Activated naive CD4-positive, alpha-beta T cell treated with anti-CD3 and anti-CD28 coated beads for 36 hours (primary cell): Measurements from ENCODE around the gene ASIC4. TPM values are rescaled to one million over a fixed set of nuclear protein-coding genes. Genes with fewer than 3 reads are reported as not detected.

ENCODE experiments used
- CTCF ChIA-PET: fragments of 350-600 bp; sonication (Branson Sonifier 250); formaldehyde crosslinking; loops from one replicate; lab custom pipeline; 2021; ENCODE audit warnings: antibody characterized with exemption; lab: Charles Lee
- DNase-seq: peaks from one replicate; pipeline ENCODE4 v3.0.0-alpha.2; 2020
- H3K27ac Mint-ChIP-seq: one replicate; pipeline ENCODE4 v1.8.0; 2021; ENCODE audit warnings: mild to moderate bottlenecking, mixed read lengths
- H3K27me3 Mint-ChIP-seq: one replicate; pipeline ENCODE4 v1.8.0; 2021; ENCODE audit warnings: low read depth, mixed read lengths
- H3K36me3 Mint-ChIP-seq: one replicate; pipeline ENCODE4 v1.8.0; 2021; ENCODE audit warnings: low read depth, mixed read lengths
- H3K4me1 Mint-ChIP-seq: one replicate; pipeline ENCODE4 v1.8.0; 2021; ENCODE audit warnings: low read depth, mixed read lengths
- H3K4me3 Mint-ChIP-seq: one replicate; pipeline ENCODE4 v1.8.0; 2021; ENCODE audit warnings: mild to moderate bottlenecking, moderate library complexity, mixed read lengths
- H3K9me3 Mint-ChIP-seq: one replicate; pipeline ENCODE4 v1.8.0; 2021; ENCODE audit warnings: mixed read lengths
- intact Hi-C: fragments of 100-400 bp; cut with micrococcal nuclease; formaldehyde crosslinking; loops from one replicate; pipeline ENCODE4 v1.15.1; 2023
- total RNA-seq, 2 experiments: library from RNA; stranded (reverse); gene quantifications; one replicate each; pipeline ENCODE4 v1.2.3, GENCODE V29; 2021

The ASIC4 gene
- total RNA-seq, 2 experiments from 2014 or later: not detected

- Mint-ChIP-seq H3K9me3 (no peaks in the 10 kb centered on the region), H3K27me3 (peaks cover 37% of the 10 kb centered on the region), H3K36me3 (no peaks in the 10 kb centered on the region), H3K4me1 (peaks cover 4% of the 10 kb centered on the region), H3K4me3 (peak overlapping the region; percentile 27), H3K27ac (no peak overlapping the region)
- CTCF ChIA-PET: interaction anchor here (1.0 to 1.7 kb wide), 3 partner anchors 20 to 81 kb away, joined by 3 to 9 read pairs (median 7); no protein-coding TSS in a partner anchor
- intact Hi-C loops: no loop called here
- DNase-seq: no peak
These were observed 30.6 kb upstream of the ASIC4 start for GRCh38 chr2:219483451-219484342.

- DNase-seq: no peak
- CTCF ChIA-PET: interaction anchor here (1.7 to 3.7 kb wide), 3 partner anchors 11 to 82 kb away, joined by 8 to 24 read pairs (median 9); a partner anchor contains a TSS
- intact Hi-C loops: no loop called here
- Mint-ChIP-seq H3K4me3 (peak overlapping the region; percentile 27), H3K4me1 (peaks cover 4% of the 10 kb centered on the region), H3K9me3 (no peaks in the 10 kb centered on the region), H3K27ac (no peak overlapping the region), H3K27me3 (peaks cover 37% of the 10 kb centered on the region), H3K36me3 (no peaks in the 10 kb centered on the region)
These were observed 29.7 kb upstream of the ASIC4 start for GRCh38 chr2:219484343-219485200.

DNA sequence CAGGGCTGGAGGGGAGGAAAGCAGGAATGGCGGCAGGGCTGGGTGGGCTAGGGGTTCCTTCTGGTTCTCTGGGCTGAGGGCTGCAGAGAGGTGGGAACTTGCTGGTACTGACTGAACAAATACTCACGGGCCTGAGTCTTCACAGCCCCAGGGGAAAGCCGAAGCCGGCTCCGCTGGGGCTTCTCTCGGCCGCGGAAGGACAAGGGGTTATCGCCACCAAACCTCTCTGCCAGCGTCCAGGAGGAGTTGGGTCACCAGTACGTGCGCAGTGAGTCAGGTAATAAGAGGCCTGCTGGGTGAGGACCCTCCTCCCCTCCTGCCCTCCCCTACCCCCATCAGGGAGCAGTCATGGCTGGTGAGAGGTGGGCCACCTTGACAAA, 29.1 kb upstream of the ASIC4 start:
- H3K27me3 Mint-ChIP-seq: peaks cover 37% of the 10 kb centered on the region
- no peaks in the 10 kb centered on the region for H3K9me3 Mint-ChIP-seq
- CTCF ChIA-PET: interaction anchor here (1.3 to 3.7 kb wide), 3 partner anchors 11 to 83 kb away, joined by 6 to 24 read pairs (median 8); a partner anchor contains a TSS
- H3K4me3 Mint-ChIP-seq: no peak overlapping the region
- no peak overlapping the region for H3K27ac Mint-ChIP-seq
- intact Hi-C loops: no loop called here
- DNase-seq: no peak
- no peaks in the 10 kb centered on the region for H3K36me3 Mint-ChIP-seq
- H3K4me1 Mint-ChIP-seq: peaks cover 4% of the 10 kb centered on the region

DNA sequence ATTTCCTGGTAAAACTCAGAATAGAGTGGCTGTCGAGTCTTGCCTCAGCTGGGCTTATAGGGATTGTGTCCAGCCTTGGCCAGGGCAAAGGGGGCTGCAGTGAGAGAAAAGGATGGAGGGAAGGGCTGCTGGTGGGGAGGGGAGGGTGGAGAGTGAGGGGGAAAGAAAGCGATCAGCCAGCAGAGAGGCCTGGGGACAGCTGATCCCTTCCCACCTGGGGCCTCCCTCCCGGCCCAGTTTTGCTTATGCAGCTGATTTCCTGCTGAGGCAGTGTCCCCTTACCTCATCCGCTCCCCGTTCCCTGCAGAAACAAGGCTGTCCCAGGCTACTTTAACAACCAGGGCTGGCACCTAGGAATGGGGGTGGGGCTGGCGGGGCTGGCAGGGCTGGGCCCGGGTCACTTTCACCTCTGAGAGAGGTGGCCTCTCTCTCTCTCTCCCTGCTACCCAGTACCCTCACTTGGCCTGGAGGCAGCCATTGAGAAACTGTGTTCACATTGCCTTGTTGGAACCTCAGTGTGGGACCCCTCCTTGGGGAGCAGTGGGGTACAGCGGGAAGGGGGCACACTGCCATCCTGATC, 27.8 kb upstream of the ASIC4 start:
- CTCF ChIA-PET: interaction anchor here (1.3 to 3.7 kb wide), 4 partner anchors 9 to 156 kb away, joined by 3 to 24 read pairs (median 7); a partner anchor contains a TSS
- Mint-ChIP-seq H3K27me3 (peaks cover 37% of the 10 kb centered on the region), H3K4me1 (peaks cover 4% of the 10 kb centered on the region), H3K27ac (no peak overlapping the region), H3K9me3 (no peaks in the 10 kb centered on the region), H3K36me3 (no peaks in the 10 kb centered on the region), H3K4me3 (no peak overlapping the region)
- intact Hi-C loops: no loop called here
- no peak for DNase-seq

DNA sequence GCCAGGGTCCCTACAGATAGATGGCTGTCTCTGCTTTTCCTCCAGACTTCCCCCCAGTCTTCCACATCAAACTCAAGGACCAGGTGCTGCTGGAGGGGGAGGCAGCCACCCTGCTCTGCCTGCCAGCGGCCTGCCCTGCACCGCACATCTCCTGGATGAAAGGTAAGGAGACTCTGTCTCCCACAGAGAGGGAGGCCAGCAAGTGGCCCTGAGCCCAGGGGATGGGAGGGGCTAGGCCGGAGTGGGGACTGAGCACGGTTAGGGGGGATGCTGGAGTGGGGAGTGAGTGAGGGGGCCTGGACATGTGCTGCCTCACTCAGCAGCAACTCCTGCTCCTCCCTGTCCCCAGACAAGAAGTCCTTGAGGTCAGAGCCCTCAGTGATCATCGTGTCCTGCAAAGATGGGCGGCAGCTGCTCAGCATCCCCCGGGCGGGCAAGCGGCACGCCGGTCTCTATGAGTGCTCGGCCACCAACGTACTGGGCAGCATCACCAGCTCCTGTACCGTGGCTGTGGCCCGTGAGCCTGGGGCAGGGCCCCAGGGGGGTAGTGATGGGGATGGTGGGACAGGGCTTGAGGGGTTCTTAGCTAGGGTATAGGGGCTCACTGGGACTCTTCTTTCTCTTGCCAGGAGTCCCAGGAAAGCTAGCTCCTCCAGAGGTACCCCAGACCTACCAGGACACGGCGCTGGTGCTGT, 26.0 kb upstream of the ASIC4 start:
- CTCF ChIA-PET: interaction anchor here (3.7 kb wide), 1 partner anchor 8 kb away, joined by 24 read pairs; a partner anchor contains a TSS
- DNase-seq: no peak

DNA sequence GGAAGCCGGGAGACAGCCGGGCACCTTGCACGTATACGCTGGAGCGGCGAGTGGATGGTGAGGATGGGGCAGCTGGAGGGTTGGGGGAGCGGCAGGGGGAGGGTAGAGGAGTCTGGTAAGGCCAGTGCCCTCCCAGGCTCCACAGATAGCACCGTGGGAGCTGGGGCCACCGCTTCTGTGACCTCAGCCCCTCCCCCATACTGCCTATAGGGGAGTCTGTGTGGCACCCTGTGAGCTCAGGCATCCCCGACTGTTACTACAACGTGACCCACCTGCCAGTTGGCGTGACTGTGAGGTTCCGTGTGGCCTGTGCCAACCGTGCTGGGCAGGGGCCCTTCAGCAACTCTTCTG, 25.5 kb upstream of the ASIC4 start:
- Mint-ChIP-seq H3K4me3 (no peak overlapping the region), H3K36me3 (no peaks in the 10 kb centered on the region), H3K9me3 (no peaks in the 10 kb centered on the region), H3K4me1 (peaks cover 3% of the 10 kb centered on the region), H3K27ac (no peak overlapping the region), H3K27me3 (peaks cover 38% of the 10 kb centered on the region)
- intact Hi-C loops: no loop called here
- CTCF ChIA-PET: interaction anchor here (1.5 kb wide), 1 partner anchor 21 kb away, joined by 3 read pairs; no protein-coding TSS in a partner anchor
- no peak for DNase-seq

More for the DNA sequence above, 26.0 kb upstream of the ASIC4 start:
- intact Hi-C loops: no loop called here
- Mint-ChIP-seq H3K9me3 (no peaks in the 10 kb centered on the region), H3K27ac (no peak overlapping the region), H3K36me3 (no peaks in the 10 kb centered on the region), H3K4me3 (no peak overlapping the region), H3K4me1 (peaks cover 4% of the 10 kb centered on the region), H3K27me3 (peaks cover 37% of the 10 kb centered on the region)

- Mint-ChIP-seq H3K4me3 (no peak overlapping the region), H3K9me3 (no peaks in the 10 kb centered on the region), H3K27me3 (peaks cover 40% of the 10 kb centered on the region), H3K27ac (no peak overlapping the region), H3K4me1 (no peaks in the 10 kb centered on the region), H3K36me3 (no peaks in the 10 kb centered on the region)
- intact Hi-C loops: no loop called here
- CTCF ChIA-PET: interaction anchor here (1.5 kb wide), 1 partner anchor 20 kb away, joined by 3 read pairs; no protein-coding TSS in a partner anchor
- no peak for DNase-seq
These were observed 25.0 kb upstream of the ASIC4 start for GRCh38 chr2:219489315-219489714.

GRCh38 chr2:219490186-219490585, 24.1 kb upstream of the ASIC4 start:
- Mint-ChIP-seq H3K4me1 (no peaks in the 10 kb centered on the region), H3K4me3 (no peak overlapping the region), H3K36me3 (no peaks in the 10 kb centered on the region), H3K27ac (no peak overlapping the region), H3K27me3 (peaks cover 44% of the 10 kb centered on the region), H3K9me3 (no peaks in the 10 kb centered on the region)
- no peak for DNase-seq
- intact Hi-C loops: no loop called here
- CTCF ChIA-PET: interaction anchor here (1.5 kb wide), 1 partner anchor 20 kb away, joined by 3 read pairs; no protein-coding TSS in a partner anchor

GRCh38 chr2:219490600-219491130, 23.6 kb upstream of the ASIC4 start:
- CTCF ChIA-PET: interaction anchor here (1.1 to 11.7 kb wide), 3 partner anchors 10 to 44 kb away, joined by 3 to 211 read pairs (median 3); no protein-coding TSS in a partner anchor
- Mint-ChIP-seq H3K4me3 (no peak overlapping the region), H3K36me3 (no peaks in the 10 kb centered on the region), H3K27me3 (peaks cover 44% of the 10 kb centered on the region), H3K9me3 (no peaks in the 10 kb centered on the region), H3K27ac (no peak overlapping the region), H3K4me1 (no peaks in the 10 kb centered on the region)
- intact Hi-C loops: no loop called here
- no peak for DNase-seq

- H3K36me3 Mint-ChIP-seq: no peaks in the 10 kb centered on the region
- H3K27me3 Mint-ChIP-seq: peaks cover 45% of the 10 kb centered on the region
- H3K9me3 Mint-ChIP-seq: no peaks in the 10 kb centered on the region
- H3K27ac Mint-ChIP-seq: no peak overlapping the region
- intact Hi-C loops: no loop called here
- peaks cover under 1% of the 10 kb centered on the region for H3K4me1 Mint-ChIP-seq
- CTCF ChIA-PET: interaction anchor here (1.1 to 11.7 kb wide), 3 partner anchors 9 to 43 kb away, joined by 3 to 211 read pairs (median 3); no protein-coding TSS in a partner anchor
- no peak overlapping the region for H3K4me3 Mint-ChIP-seq
- DNase-seq: no peak
These were observed 22.9 kb upstream of the ASIC4 start for GRCh38 chr2:219491278-219491963.
